T-helper 17 cell (primary cell): ENCODE measurements around the gene MYMX. TPM values are rescaled to one million over a fixed set of nuclear protein-coding genes. Genes with fewer than 3 reads are reported as not detected.
A peak's percentile ranks its signal among the peaks of the same experiment; 100 is the strongest.

Experiments used
- ATAC-seq: fragments of 150-1000 bp; cut with Tn5 transposase; 2 replicates; pipeline ENCODE4 v1.10.0; 2021; ENCODE audit warnings: mild to moderate bottlenecking, moderate library complexity
- DNase-seq, 3 donors: peaks; one replicate each; pipeline versions ENCODE4 v3.0.0 to v3.0.0-alpha.2; 2020 to 2021
- H3K9me3 ChIP-seq: one replicate; pipeline ENCODE4 v1.7.0; 2013; ENCODE audit warnings: low read length, mild to moderate bottlenecking; ENCODE audit not compliant: control insufficient read depth, poor library complexity, severe bottlenecking
- H3K27ac Mint-ChIP-seq: one replicate; pipeline ENCODE4 v1.8.0; 2022; ENCODE audit warnings: mild to moderate bottlenecking, moderate library complexity, mixed read lengths
- H3K27me3 Mint-ChIP-seq: one replicate; pipeline ENCODE4 v1.8.0; 2022; ENCODE audit warnings: mixed read lengths
- H3K36me3 Mint-ChIP-seq: one replicate; pipeline ENCODE4 v1.8.0; 2022; ENCODE audit warnings: low read depth, mixed read lengths
- H3K4me1 Mint-ChIP-seq: one replicate; pipeline ENCODE4 v1.8.0; 2022; ENCODE audit warnings: mild to moderate bottlenecking, mixed read lengths
- H3K4me3 Mint-ChIP-seq: one replicate; pipeline ENCODE4 v1.8.0; 2022; ENCODE audit warnings: mild to moderate bottlenecking, moderate library complexity, mixed read lengths
- total RNA-seq, 4 donors: library from RNA in 2 of 4; stranded (reverse) in 2 of 4; gene quantifications; one replicate each; pipeline ENCODE4 v1.2.3 and lab custom pipeline; 2022 to 2026

The MYMX gene
- total RNA-seq, 2 donors from 2014 or later: not detected

GRCh38 chr6:44247338-44248302 lies 30.9 kb downstream of the MYMX start:
- peak overlapping the region; percentile 100 for H3K27ac Mint-ChIP-seq
- peaks cover 15% of the 10 kb centered on the region for H3K36me3 Mint-ChIP-seq
- DNase-seq (peak; percentile 74 to 82 (median 76)), ATAC-seq (peak; percentile 67)
- H3K4me3 Mint-ChIP-seq: peak overlapping the region; percentile 99
- H3K9me3 ChIP-seq: no peaks in the 10 kb centered on the region
- H3K27me3 Mint-ChIP-seq: peaks cover 6% of the 10 kb centered on the region
- peaks cover 45% of the 10 kb centered on the region for H3K4me1 Mint-ChIP-seq

- ATAC-seq: no peak
- Mint-ChIP-seq H3K36me3 (peaks cover 15% of the 10 kb centered on the region), H3K4me1 (peaks cover 52% of the 10 kb centered on the region), H3K27ac (peak overlapping the region; percentile 100), H3K4me3 (peak overlapping the region; percentile 99), H3K27me3 (peaks cover 6% of the 10 kb centered on the region)
- H3K9me3 ChIP-seq: no peaks in the 10 kb centered on the region
- no peak for DNase-seq
These were observed 31.9 kb downstream of the MYMX start for GRCh38 chr6:44248579-44248978.

- H3K27me3 Mint-ChIP-seq: peaks cover 6% of the 10 kb centered on the region
These were observed 32.5 kb downstream of the MYMX start for GRCh38 chr6:44249082-44249748.

GRCh38 chr6:44250067-44250717 lies 33.5 kb downstream of the MYMX start:
- Mint-ChIP-seq H3K27ac (peak overlapping the region; percentile 87), H3K36me3 (peaks cover 18% of the 10 kb centered on the region), H3K4me1 (peaks cover 64% of the 10 kb centered on the region), H3K4me3 (peak overlapping the region; percentile 49), H3K27me3 (peaks cover 6% of the 10 kb centered on the region)
- no peaks in the 10 kb centered on the region for H3K9me3 ChIP-seq
- ATAC-seq (no peak), DNase-seq (no peak)

More at GRCh38 chr6:44249082-44249748, 32.5 kb downstream of the MYMX start:
- no peak for ATAC-seq
- no peak for DNase-seq
- H3K9me3 ChIP-seq: no peaks in the 10 kb centered on the region
- Mint-ChIP-seq H3K4me3 (peak overlapping the region; percentile 99), H3K27ac (peak overlapping the region; percentile 100), H3K36me3 (peaks cover 15% of the 10 kb centered on the region), H3K4me1 (peaks cover 54% of the 10 kb centered on the region)

GRCh38 chr6:44250718-44251123 lies 34.0 kb downstream of the MYMX start:
- peaks cover 18% of the 10 kb centered on the region for H3K36me3 Mint-ChIP-seq
- H3K27me3 Mint-ChIP-seq: peaks cover 6% of the 10 kb centered on the region
- H3K27ac Mint-ChIP-seq: peak overlapping the region; percentile 87

GRCh38 chr6:44251576-44252524 lies 35.1 kb downstream of the MYMX start:
- peak overlapping the region; percentile 55 for H3K4me3 Mint-ChIP-seq
- H3K36me3 Mint-ChIP-seq: peaks cover 17% of the 10 kb centered on the region
- peaks cover 73% of the 10 kb centered on the region for H3K4me1 Mint-ChIP-seq
- no peaks in the 10 kb centered on the region for H3K9me3 ChIP-seq
- H3K27ac Mint-ChIP-seq: peak overlapping the region; percentile 98
- peaks cover 6% of the 10 kb centered on the region for H3K27me3 Mint-ChIP-seq
- DNase-seq (no peak), ATAC-seq (no peak)

More at GRCh38 chr6:44250718-44251123, 34.0 kb downstream of the MYMX start:
- ATAC-seq (no peak), DNase-seq (no peak)
- H3K4me1 Mint-ChIP-seq: peaks cover 66% of the 10 kb centered on the region
- no peaks in the 10 kb centered on the region for H3K9me3 ChIP-seq
- H3K4me3 Mint-ChIP-seq: no peak overlapping the region

- DNase-seq (peak in 2 of 3 donors; percentile 36 to 52), ATAC-seq (peak; percentile 22)
- Mint-ChIP-seq H3K27ac (peak overlapping the region; percentile 98), H3K27me3 (no peaks in the 10 kb centered on the region), H3K4me1 (peaks cover 73% of the 10 kb centered on the region), H3K4me3 (peak overlapping the region; percentile 25), H3K36me3 (peaks cover 15% of the 10 kb centered on the region)
- H3K9me3 ChIP-seq: no peaks in the 10 kb centered on the region
These were observed 36.8 kb downstream of the MYMX start for GRCh38 chr6:44253307-44254101.

GRCh38 chr6:44254191-44255104 lies 37.7 kb downstream of the MYMX start:
- H3K36me3 Mint-ChIP-seq: peaks cover 12% of the 10 kb centered on the region
- H3K9me3 ChIP-seq: no peaks in the 10 kb centered on the region
- peak overlapping the region; percentile 94 for H3K4me3 Mint-ChIP-seq
- peak overlapping the region; percentile 98 for H3K27ac Mint-ChIP-seq
- no peak for DNase-seq
- no peaks in the 10 kb centered on the region for H3K27me3 Mint-ChIP-seq
- peaks cover 67% of the 10 kb centered on the region for H3K4me1 Mint-ChIP-seq
- no peak for ATAC-seq

GRCh38 chr6:44255105-44255808 lies 38.5 kb downstream of the MYMX start:
- Mint-ChIP-seq H3K36me3 (peaks cover 7% of the 10 kb centered on the region), H3K4me1 (peaks cover 59% of the 10 kb centered on the region), H3K27me3 (no peaks in the 10 kb centered on the region), H3K4me3 (peak overlapping the region; percentile 94), H3K27ac (peak overlapping the region; percentile 98)
- DNase-seq: no peak
- no peaks in the 10 kb centered on the region for H3K9me3 ChIP-seq
- ATAC-seq: no peak

GRCh38 chr6:44255871-44256774 lies 39.4 kb downstream of the MYMX start:
- H3K27me3 Mint-ChIP-seq: no peaks in the 10 kb centered on the region
- no peaks in the 10 kb centered on the region for H3K9me3 ChIP-seq
- H3K27ac Mint-ChIP-seq: peak overlapping the region; percentile 98
- peaks cover 12% of the 10 kb centered on the region for H3K36me3 Mint-ChIP-seq
- DNase-seq: no peak
- H3K4me1 Mint-ChIP-seq: peaks cover 58% of the 10 kb centered on the region
- peak overlapping the region; percentile 94 for H3K4me3 Mint-ChIP-seq
- ATAC-seq: peak; percentile 17
